B cell (primary cell): ENCODE measurements around the gene FKBP7. TPM values are rescaled to one million over a fixed set of nuclear protein-coding genes. Genes with fewer than 3 reads are reported as not detected.

Experiments
- ATAC-seq: fragments of 200-7000 bp; cut with Tn5 transposase; one replicate; pipeline ENCODE4 v1.10.0; 2021; ENCODE audit warnings: low read depth, mild to moderate bottlenecking, moderate number of reproducible peaks, moderate library complexity
- CTCF ChIA-PET: fragments of 350-600 bp; sonication (Branson Sonifier 250); formaldehyde crosslinking; loops from one replicate; lab custom pipeline; 2021; ENCODE audit warnings: antibody characterized with exemption, inconsistent platforms; lab: Charles Lee
- POLR2A ChIA-PET: fragments of 350-600 bp; sonication (Branson Sonifier 250); formaldehyde crosslinking; loops from one replicate; lab custom pipeline; 2021; ENCODE audit warnings: antibody characterized with exemption; lab: Charles Lee
- DNase-seq: peaks from one replicate; pipeline ENCODE4 v3.0.0; 2013
- H2AFZ ChIP-seq: 2 replicates; pipeline ENCODE4 v1.6.1; 2012; ENCODE audit warnings: mild to moderate bottlenecking, low read depth, low read length; ENCODE audit not compliant: insufficient read depth, poor library complexity, severe bottlenecking
- H3K27ac ChIP-seq, 2 donors: 1 replicate in 1 of 2; 2 replicates in 1 of 2; pipeline ENCODE4 v1.5.1; 2012 to 2013; ENCODE audit warnings: low read length in 2 of 2, mild to moderate bottlenecking in 2 of 2, moderate library complexity in 1 of 2
- H3K27me3 ChIP-seq, 4 experiments: fragments of 200-600 bp in 1 of 4; sonication (generic) in 1 of 4; replicated peaks in 1 of 4; 1 replicate in 2 of 4; 2 replicates in 2 of 4; pipeline versions ENCODE4 v1.6.1 to v1.7.0; 2013 to 2016; ENCODE audit warnings: low read length in 3 of 4, mild to moderate bottlenecking in 2 of 4, mixed read lengths in 1 of 4, moderate library complexity in 1 of 4; ENCODE audit not compliant: insufficient read depth in 4 of 4, control insufficient read depth in 3 of 4; ENCODE audit errors: control extremely low read depth in 1 of 4
- H3K36me3 ChIP-seq, 2 experiments: replicated peaks in 1 of 2; 1 replicate in 1 of 2; 2 replicates in 1 of 2; pipeline versions ENCODE4 v1.6.1 to v1.7.1; 2013; ENCODE audit warnings: low read length in 1 of 2; ENCODE audit not compliant: insufficient read depth in 2 of 2, control insufficient read depth in 1 of 2; ENCODE audit errors: control extremely low read depth in 1 of 2, extremely low read depth in 1 of 2
- H3K4me1 ChIP-seq, 2 donors: fragments of 200-600 bp in 1 of 2; sonication (generic) in 1 of 2; 1 replicate in 1 of 2; 2 replicates in 1 of 2; pipeline versions ENCODE4 v1.5.1 to v1.6.1; 2013 to 2017; ENCODE audit warnings: low read length in 2 of 2; ENCODE audit not compliant: control insufficient read depth in 2 of 2, insufficient read depth in 2 of 2
- H3K4me2 ChIP-seq: replicated peaks from 2 replicates; pipeline ENCODE3; 2012; ENCODE audit warnings: mild to moderate bottlenecking, low read depth, low read length; ENCODE audit not compliant: poor library complexity, severe bottlenecking
- H3K4me3 ChIP-seq, 5 experiments: fragments of 200-600 bp in 1 of 5; sonication (generic) in 1 of 5; 1 replicate in 3 of 5; 2 replicates in 2 of 5; pipeline versions ENCODE4 v1.5.1 to v1.7.0; 2011 to 2016; ENCODE audit warnings: low read length in 4 of 5, mild to moderate bottlenecking in 4 of 5, low read depth in 2 of 5, control low read depth in 1 of 5, moderate library complexity in 1 of 5; ENCODE audit not compliant: insufficient read depth in 1 of 5; ENCODE audit errors: control extremely low read depth in 1 of 5, extremely low read depth in 1 of 5
- H3K79me2 ChIP-seq: fragments of 200-600 bp; sonication (generic); one replicate; pipeline ENCODE4 v1.6.0; 2016; ENCODE audit warnings: low read length; ENCODE audit not compliant: control insufficient read depth, insufficient read depth
- H3K9ac ChIP-seq: fragments of 200-600 bp; sonication (generic); 2 replicates; pipeline ENCODE4 v1.6.1; 2017; ENCODE audit warnings: mild to moderate bottlenecking, low read length, moderate library complexity
- H3K9me3 ChIP-seq, 3 donors: one replicate each; pipeline versions ENCODE4 v1.6.1 to v1.7.1; 2013; ENCODE audit warnings: low read length in 2 of 3; ENCODE audit not compliant: control insufficient read depth in 2 of 3, insufficient read depth in 1 of 3; ENCODE audit errors: control extremely low read depth in 1 of 3
- H4K20me1 ChIP-seq: 2 replicates; pipeline ENCODE4 v1.6.0; 2012; ENCODE audit warnings: mild to moderate bottlenecking, low read length; ENCODE audit not compliant: insufficient read depth, control insufficient read depth, poor library complexity, severe bottlenecking
- H3K27ac Mint-ChIP-seq: one replicate; pipeline ENCODE4 v1.8.0; 2021; ENCODE audit warnings: mixed read lengths
- H3K27me3 Mint-ChIP-seq: one replicate; pipeline ENCODE4 v1.8.0; 2021; ENCODE audit warnings: mixed read lengths
- H3K4me1 Mint-ChIP-seq: one replicate; pipeline ENCODE4 v1.8.0; 2021; ENCODE audit warnings: mixed read lengths
- H3K4me3 Mint-ChIP-seq: one replicate; pipeline ENCODE4 v1.8.0; 2021; ENCODE audit warnings: mixed read lengths
- H3K9me3 Mint-ChIP-seq: one replicate; pipeline ENCODE4 v1.8.0; 2022; ENCODE audit warnings: mixed read lengths; ENCODE audit not compliant: insufficient read depth
- EZH2 ChIP-seq: IDR thresholded peaks from 2 replicates; pipeline ENCODE4 v1.6.1; 2012; ENCODE audit warnings: borderline replicate concordance, low read depth, mild to moderate bottlenecking, moderate library complexity, low read length; ENCODE audit not compliant: insufficient read depth, poor library complexity, severe bottlenecking
- WGBS: methylation state at CpG from one replicate; pipeline ENCODE4 v1.1.5; 2013; ENCODE audit warnings: missing lambda C conversion rate; ENCODE audit not compliant: insufficient coverage; 5-methylcytosine and 5-hydroxymethylcytosine counted together
- intact Hi-C: fragments of 100-400 bp; cut with micrococcal nuclease; formaldehyde crosslinking; loops from one replicate; pipeline ENCODE4 v1.10.0; 2022
- polyA plus RNA-seq: library from polyadenylated mRNA; depleted of rRNA; stranded (reverse); fragments of >200 nt; gene quantifications from 2 replicates; pipeline ENCODE4 v1.2.3, GENCODE V29; 2012
- total RNA-seq, 2 donors: library from RNA; stranded (reverse); fragments of 120-200 nt in 1 of 2; gene quantifications; 1 replicate in 1 of 2; 2 replicates in 1 of 2; pipeline versions ENCODE4 v1.2.3 to v1.2.4, GENCODE V29; 2013 to 2022
- TF ChIP-seq, protein P1 (sequence below): fragments of 200-600 bp; IDR thresholded peaks from one replicate; pipeline ENCODE4 v1.8.0; 2022; ENCODE audit warnings: antibody characterized with exemption, mild to moderate bottlenecking

The FKBP7 gene
- total and polyA plus RNA-seq, 2 donors (not counting 1 experiment from before 2014, with no cell fraction given): 0.39 to 0.97 TPM

DNA sequence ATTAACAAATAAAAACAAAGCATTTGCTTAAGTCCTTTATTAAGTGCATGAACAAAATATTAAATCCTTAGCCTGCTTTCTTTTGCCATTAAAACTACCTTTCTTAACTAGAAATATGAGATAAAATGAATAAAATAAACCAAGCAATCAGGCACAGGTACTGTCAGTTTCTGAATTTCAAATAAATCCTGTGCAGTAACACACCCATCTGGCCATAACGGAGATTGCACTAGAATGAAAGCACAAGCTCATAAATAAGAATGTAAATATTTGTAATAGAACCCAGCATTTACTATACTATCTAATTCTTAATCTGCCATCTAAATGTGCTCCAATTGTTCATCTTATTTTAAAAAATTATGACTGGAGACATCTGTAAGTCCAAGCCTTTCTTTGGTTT, 59.3 kb downstream of the FKBP7 start:
- H3K4me1 Mint-ChIP-seq: peaks cover 11% of the 10 kb centered on the region

DNA sequence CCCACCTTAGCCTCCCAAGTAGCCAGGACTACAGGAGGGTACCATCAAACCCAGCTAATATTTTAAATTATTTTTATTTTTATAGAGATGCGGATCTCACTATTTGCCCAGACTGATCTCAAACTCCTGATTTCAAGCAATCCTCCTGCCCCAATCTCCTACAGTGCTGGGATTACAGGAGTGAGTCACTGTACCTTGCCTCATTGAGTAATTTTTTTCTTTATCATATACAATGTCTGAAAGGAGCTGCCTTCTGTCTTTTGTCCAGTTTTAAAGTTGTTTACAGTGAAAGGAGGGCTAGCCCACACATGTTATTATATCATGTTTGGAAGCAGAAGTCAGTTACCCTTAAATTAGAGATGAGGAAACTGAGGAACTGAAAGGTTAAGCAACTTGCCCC, 60.0 kb downstream of the FKBP7 start:
- TF ChIP-seq, protein P1, sequence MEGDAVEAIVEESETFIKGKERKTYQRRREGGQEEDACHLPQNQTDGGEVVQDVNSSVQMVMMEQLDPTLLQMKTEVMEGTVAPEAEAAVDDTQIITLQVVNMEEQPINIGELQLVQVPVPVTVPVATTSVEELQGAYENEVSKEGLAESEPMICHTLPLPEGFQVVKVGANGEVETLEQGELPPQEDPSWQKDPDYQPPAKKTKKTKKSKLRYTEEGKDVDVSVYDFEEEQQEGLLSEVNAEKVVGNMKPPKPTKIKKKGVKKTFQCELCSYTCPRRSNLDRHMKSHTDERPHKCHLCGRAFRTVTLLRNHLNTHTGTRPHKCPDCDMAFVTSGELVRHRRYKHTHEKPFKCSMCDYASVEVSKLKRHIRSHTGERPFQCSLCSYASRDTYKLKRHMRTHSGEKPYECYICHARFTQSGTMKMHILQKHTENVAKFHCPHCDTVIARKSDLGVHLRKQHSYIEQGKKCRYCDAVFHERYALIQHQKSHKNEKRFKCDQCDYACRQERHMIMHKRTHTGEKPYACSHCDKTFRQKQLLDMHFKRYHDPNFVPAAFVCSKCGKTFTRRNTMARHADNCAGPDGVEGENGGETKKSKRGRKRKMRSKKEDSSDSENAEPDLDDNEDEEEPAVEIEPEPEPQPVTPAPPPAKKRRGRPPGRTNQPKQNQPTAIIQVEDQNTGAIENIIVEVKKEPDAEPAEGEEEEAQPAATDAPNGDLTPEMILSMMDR: no peak
- TF ChIP-seq EZH2: no peak
- CTCF ChIA-PET: interaction anchor here (9.6 kb wide), 1 partner anchor 21 kb away, joined by 126 read pairs; no protein-coding TSS in a partner anchor
- H3K27ac ChIP-seq: no peak overlapping the region
- intact Hi-C loops: no loop called here
- H3K27me3 ChIP-seq: no peaks in the 10 kb centered on the region
- H3K27me3 Mint-ChIP-seq: no peaks in the 10 kb centered on the region
- H3K9ac ChIP-seq: no peak overlapping the region
- H3K9me3 ChIP-seq: no peaks in the 10 kb centered on the region
- H3K4me3 ChIP-seq: no peak overlapping the region
- no peaks in the 10 kb centered on the region for H3K9me3 Mint-ChIP-seq
- H3K4me3 Mint-ChIP-seq: no peak overlapping the region
- H3K36me3 ChIP-seq: no peaks in the 10 kb centered on the region
- POLR2A ChIA-PET: interaction anchor here (1.2 kb wide), 1 partner anchor 9 kb away, joined by 4 read pairs; no protein-coding TSS in a partner anchor
- DNase-seq: no peak
- peaks cover 13% of the 10 kb centered on the region for H3K4me1 Mint-ChIP-seq
- H4K20me1 ChIP-seq: no peaks in the 10 kb centered on the region
- peaks cover 9 to 10% of the 10 kb centered on the region in 2 donors for H3K4me1 ChIP-seq
- H3K27ac Mint-ChIP-seq: no peak overlapping the region
- WGBS: no CpG with 5 or more reads among the region's 1 CpG
- ATAC-seq: no peak
- no peak overlapping the region for H2AFZ ChIP-seq
- no peaks in the 10 kb centered on the region for H3K79me2 ChIP-seq
- no peak overlapping the region for H3K4me2 ChIP-seq

More for the DNA sequence above, 59.3 kb downstream of the FKBP7 start:
- Mint-ChIP-seq H3K9me3 (no peaks in the 10 kb centered on the region), H3K27ac (no peak overlapping the region), H3K4me3 (no peak overlapping the region), H3K27me3 (no peaks in the 10 kb centered on the region)
- no peak for ATAC-seq
- Histone ChIP-seq H3K4me3 (no peak overlapping the region), H3K27ac (no peak overlapping the region), H4K20me1 (no peaks in the 10 kb centered on the region), H3K4me2 (no peak overlapping the region), H3K79me2 (no peaks in the 10 kb centered on the region), H2AFZ (no peak overlapping the region), H3K36me3 (no peaks in the 10 kb centered on the region), H3K27me3 (no peaks in the 10 kb centered on the region), H3K9ac (no peak overlapping the region), H3K9me3 (no peaks in the 10 kb centered on the region), H3K4me1 (peaks cover 9% of the 10 kb centered on the region in 2 donors)
- intact Hi-C loops: no loop called here
- ChIA-PET POLR2A (no interaction called here), CTCF (interaction anchor here (9.6 kb wide), 1 partner anchor 22 kb away, joined by 126 read pairs; no protein-coding TSS in a partner anchor)
- DNase-seq: no peak
- TF ChIP-seq, protein P1: no peak
- TF ChIP-seq EZH2: no peak
- no CpG with 5 or more reads among the region's 1 CpG for WGBS
